Thyroid gland (tissue), 4 donors: ENCODE data around the gene CPO.

ENCODE experiments used
- CTCF ChIP-seq, 6 experiments: fragments of 200-600 bp in 3 of 6; fragments of 450-650 bp in 3 of 6; sonication (generic) in 3 of 6; IDR thresholded peaks; one replicate each; pipeline ENCODE4 v1.5.1; 2016 to 2019; ENCODE audit warnings: antibody characterized with exemption in 6 of 6, mild to moderate bottlenecking in 2 of 6, inconsistent platforms in 1 of 6, moderate library complexity in 1 of 6
- POLR2A ChIP-seq, 2 donors: fragments of 450-650 bp; IDR thresholded peaks; one replicate each; pipeline ENCODE4 v1.6.1; 2017; ENCODE audit warnings: antibody characterized with exemption in 2 of 2, mild to moderate bottlenecking in 2 of 2, moderate library complexity in 1 of 2

GRCh38 chr2:206936843-206937230 lies 2.5 kb upstream of the CPO start:
- no peak for TF ChIP-seq CTCF (IDR thresholded peaks at IDR 0.05)
- TF ChIP-seq POLR2A (IDR thresholded peaks at IDR 0.05): no peak
